ENCODE results near the gene STARD5.
"Not testable (repeated sequence)": the region's sequence is repeated elsewhere in the genome, so short reads cannot be mapped to it uniquely, and the experiment has no call there.

STARD5 gene
- long read RNA-seq, donor 1 = 0 reads
- long read RNA-seq, donor 2 = 0 reads
- long read RNA-seq, donor 3, partial matches to known transcripts = 0 of 1 reads
- long read RNA-seq, donor 3, other reads (novel, unspliced or antisense) = 0 of 1 reads
- long read RNA-seq, donor 4, full-length matches to known transcripts = 2 of 2 reads
- long read RNA-seq, donor 4, partial matches to known transcripts = 0 of 2 reads
- long read RNA-seq, donor 4, other reads (novel, unspliced or antisense) = 0 of 2 reads
- long read RNA-seq, donor 5 = 0 reads
- long read RNA-seq, donor 6 = 0 reads
- long read RNA-seq, donor 7 = 0 reads
- long read RNA-seq, donor 8 = 0 reads

GRCh38 chr15:81323944-81324881 lies at the start of gene STARD5:
Gene STARD5 (minus strand): TSS chr15:81324141. CDS start chr15:81324099, 42 bp downstream.
- peak; percentile 87 for DNase-seq

- no peak for DNase-seq
These were observed 49.2 kb upstream of the STARD5 start for GRCh38 chr15:81373176-81373575.

- DNase-seq = peak; percentile 7
These were observed 48.6 kb upstream of the STARD5 start for GRCh38 chr15:81372575-81372974.

- no peak for DNase-seq
These were observed 40.0 kb upstream of the STARD5 start for GRCh38 chr15:81363718-81364500.

GRCh38 chr15:81363276-81363675 lies 39.3 kb upstream of the STARD5 start:
- DNase-seq = no peak

GRCh38 chr15:81362790-81363189 lies 38.8 kb upstream of the STARD5 start:
- no peak for DNase-seq

- no peak for DNase-seq
These were observed 38.0 kb upstream of the STARD5 start for GRCh38 chr15:81361891-81362290.

- DNase-seq = no peak
These were observed 36.5 kb upstream of the STARD5 start for GRCh38 chr15:81360491-81360890.

GRCh38 chr15:81358248-81358647 lies 34.3 kb upstream of the STARD5 start:
- DNase-seq = no peak

- DNase-seq = no peak
These were observed 33.3 kb upstream of the STARD5 start for GRCh38 chr15:81357180-81357686.

- DNase-seq = no peak
These were observed 32.3 kb upstream of the STARD5 start for GRCh38 chr15:81356252-81356651.

GRCh38 chr15:81351651-81352050 lies 27.7 kb upstream of the STARD5 start:
- DNase-seq = no peak

GRCh38 chr15:81349271-81349670 lies 25.3 kb upstream of the STARD5 start:
- no peak for DNase-seq

GRCh38 chr15:81348691-81349090 lies 24.8 kb upstream of the STARD5 start:
- DNase-seq = not testable (repeated sequence)

- no peak for DNase-seq
These were observed 24.0 kb upstream of the STARD5 start for GRCh38 chr15:81347910-81348309.

GRCh38 chr15:81346611-81347010 lies 22.7 kb upstream of the STARD5 start:
- DNase-seq = no peak

GRCh38 chr15:81343371-81343770 lies 19.4 kb upstream of the STARD5 start:
- DNase-seq = no peak

GRCh38 chr15:81341351-81341750 lies 17.4 kb upstream of the STARD5 start:
- DNase-seq = no peak

GRCh38 chr15:81339851-81340250 lies 15.9 kb upstream of the STARD5 start:
- no peak for DNase-seq

GRCh38 chr15:81339321-81339720 lies 15.4 kb upstream of the STARD5 start:
- no peak for DNase-seq

- DNase-seq = peak; percentile 18
These were observed 14.4 kb upstream of the STARD5 start for GRCh38 chr15:81338170-81339007.
